GM23248 (cell line): ENCODE results near the gene IL17A.
"Not testable (repeated sequence)": the region's sequence is repeated elsewhere in the genome, so short reads cannot be mapped to it uniquely, and the experiment has no call there.

ENCODE experiments used
- EZH2 ChIP-seq: fragments of 200-600 bp; sonication (generic); IDR thresholded peaks from 2 replicates; pipeline ENCODE4 v1.6.1; 2018; ENCODE audit warnings: antibody characterized with exemption, mild to moderate bottlenecking; ENCODE audit not compliant: insufficient read depth, poor library complexity, severe bottlenecking
- EZH2phosphoT487 ChIP-seq: fragments of 200-600 bp; sonication (generic); IDR thresholded peaks from 2 replicates; pipeline ENCODE4 v1.6.1; 2018; ENCODE audit warnings: antibody characterized with exemption, moderate library complexity, mild to moderate bottlenecking, low read depth; ENCODE audit not compliant: insufficient read depth

- TF ChIP-seq EZH2phosphoT487, EZH2: not testable (repeated sequence)
These were observed 17.8 kb upstream of the IL17A start for GRCh38 chr6:52168351-52168750.
